D341Med (cell line): Measurements from ENCODE around the gene RIPOR3.
A peak's percentile ranks its signal among the peaks of the same experiment; 100 is the strongest.
"Not testable (repeated sequence)": the region's sequence is repeated elsewhere in the genome, so short reads cannot be mapped to it uniquely, and the experiment has no call there.

Experiments used
- DNase-seq: peaks from one replicate; pipeline ENCODE4 v3.0.0; 2012; ENCODE audit warnings: low spot score

Gene RIPOR3

GRCh38 chr20:50552979-50553378, 138.4 kb downstream of the RIPOR3 start:
- no peak for DNase-seq

GRCh38 chr20:50551288-50551687, 140.1 kb downstream of the RIPOR3 start:
- no peak for DNase-seq

DNA sequence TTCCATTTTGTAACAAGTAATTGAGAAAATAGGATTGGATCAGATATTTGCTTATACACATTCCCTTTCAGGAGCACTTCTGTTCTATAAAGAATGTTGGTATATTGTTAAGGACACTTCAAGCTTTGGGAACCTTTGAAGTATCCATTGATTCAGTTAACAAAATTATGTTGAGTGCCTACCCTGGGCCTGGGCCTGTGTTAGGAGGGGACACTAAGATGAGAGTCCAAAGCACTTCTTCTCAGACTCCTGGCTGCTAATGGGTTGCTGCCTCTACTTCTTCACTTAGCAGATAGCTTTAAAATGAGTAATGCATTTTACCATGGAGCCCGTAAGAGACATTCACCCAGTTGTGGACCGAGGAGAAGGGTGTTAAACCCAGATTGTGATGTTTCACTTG, 140.8 kb downstream of the RIPOR3 start:
- DNase-seq: no peak

DNA sequence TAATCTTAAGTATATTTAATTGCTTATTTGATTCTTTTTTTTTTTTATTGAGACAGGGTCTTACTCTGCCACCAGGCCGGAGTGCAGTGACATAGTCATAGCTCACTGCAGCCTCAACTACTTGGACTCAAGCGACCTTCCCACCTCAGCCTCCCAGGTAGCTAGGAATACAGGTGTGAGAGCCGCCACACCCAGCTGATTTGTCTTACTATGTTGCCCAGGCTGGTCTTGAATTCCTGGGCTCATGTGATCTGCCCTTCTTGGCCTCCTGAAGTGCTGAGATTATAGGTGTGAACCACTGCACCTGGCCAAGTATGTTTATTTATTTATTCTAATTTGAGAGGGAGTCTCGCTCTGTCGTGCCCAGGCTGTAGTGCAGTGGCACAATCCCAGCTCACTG, 142.9 kb downstream of the RIPOR3 start:
- DNase-seq: no peak

GRCh38 chr20:50547964-50548363, 143.4 kb downstream of the RIPOR3 start:
- no peak for DNase-seq

- DNase-seq: no peak
Observed at GRCh38 chr20:50546729-50547314, 144.5 kb downstream of the RIPOR3 start.

GRCh38 chr20:50545126-50545525, 146.2 kb downstream of the RIPOR3 start:
- no peak for DNase-seq

- DNase-seq: no peak
Observed at GRCh38 chr20:50543326-50543725, 148.0 kb downstream of the RIPOR3 start.

DNA sequence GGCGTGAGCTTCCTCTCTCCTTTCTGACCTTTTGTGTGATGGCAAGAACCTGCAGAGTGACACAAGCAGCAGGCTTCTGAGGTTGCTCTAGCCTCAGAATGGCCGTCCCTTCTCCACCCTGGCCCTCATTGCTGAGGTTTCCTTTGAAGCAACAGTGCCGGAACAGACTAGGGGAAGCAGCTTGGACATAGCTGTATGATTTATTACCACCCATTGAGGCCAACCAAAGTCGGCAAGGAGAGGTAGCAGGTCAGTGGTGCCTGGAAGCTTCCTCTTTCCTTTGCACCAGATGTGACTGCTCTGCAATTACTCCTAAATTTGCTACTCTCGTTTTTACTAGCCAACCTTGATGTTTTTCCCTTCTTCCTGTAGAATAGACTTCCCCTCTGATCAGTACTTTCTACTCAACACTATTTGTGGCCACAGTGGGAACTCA, 149.7 kb downstream of the RIPOR3 start:
- no peak for DNase-seq

GRCh38 chr20:50540620-50541605, 150.4 kb downstream of the RIPOR3 start:
- DNase-seq: no peak

GRCh38 chr20:50539798-50540197, 151.5 kb downstream of the RIPOR3 start:
- not testable (repeated sequence) for DNase-seq

GRCh38 chr20:50538276-50538675, 153.1 kb downstream of the RIPOR3 start:
- DNase-seq: no peak

GRCh38 chr20:50537546-50538201, 153.7 kb downstream of the RIPOR3 start:
- DNase-seq: no peak

- peak; percentile 59 for DNase-seq
Observed at GRCh38 chr20:50536333-50536732, 155.0 kb downstream of the RIPOR3 start.
